ENCODE data around the gene CTSV.
"Not testable (repeated sequence)": the region's sequence is repeated elsewhere in the genome, so short reads cannot be mapped to it uniquely, and the experiment has no call there.

CTSV gene

GRCh38 chr9:96994531-96995016 is 44.4 kb downstream of the CTSV start:
- H3K79me2 ChIP-seq (ENCODE audit: control insufficient read depth, low read length): peaks cover 78% of the 10 kb centered on the region
- H4K20me1 ChIP-seq (ENCODE audit: control insufficient read depth, insufficient read depth, low read depth, low read length); H3K9me3 ChIP-seq (ENCODE audit: control insufficient read depth, insufficient read depth, low read length); H3K4me2 ChIP-seq (ENCODE audit: low read length); H3K36me3 ChIP-seq (ENCODE audit: control insufficient read depth, low read length); H3K4me3 ChIP-seq (ENCODE audit: low read length); H3K9me2 ChIP-seq (replicated peaks; ENCODE audit: control insufficient read depth, low read length); H3K27ac ChIP-seq (ENCODE audit: low read depth, low read length); H3F3A ChIP-seq (ENCODE audit: control insufficient read depth, insufficient read depth); H3K27me3 ChIP-seq (ENCODE audit: control insufficient read depth, low read length): not testable (repeated sequence)
- H3K4me1 ChIP-seq (ENCODE audit: control insufficient read depth, low read length): peaks cover 16% of the 10 kb centered on the region

GRCh38 chr9:96992303-96992702 is 46.6 kb downstream of the CTSV start:
- H3K27ac ChIP-seq (ENCODE audit: low read depth, low read length); H3K4me2 ChIP-seq (ENCODE audit: low read length); H3K4me1 ChIP-seq (ENCODE audit: control insufficient read depth, low read length); H4K20me1 ChIP-seq (ENCODE audit: control insufficient read depth, insufficient read depth, low read depth, low read length); H3K9me2 ChIP-seq (replicated peaks; ENCODE audit: control insufficient read depth, low read length); H3K27me3 ChIP-seq (ENCODE audit: control insufficient read depth, low read length); H3K36me3 ChIP-seq (ENCODE audit: control insufficient read depth, low read length); H3K4me3 ChIP-seq (ENCODE audit: low read length); H3K9me3 ChIP-seq (ENCODE audit: control insufficient read depth, insufficient read depth, low read length); H3F3A ChIP-seq (ENCODE audit: control insufficient read depth, insufficient read depth): not testable (repeated sequence)
- H3K79me2 ChIP-seq (ENCODE audit: control insufficient read depth, low read length): peaks cover 67% of the 10 kb centered on the region

- not testable (repeated sequence) for H3K4me2 ChIP-seq (ENCODE audit: low read length); H3K36me3 ChIP-seq (ENCODE audit: control insufficient read depth, low read length); H3K9me3 ChIP-seq (ENCODE audit: control insufficient read depth, insufficient read depth, low read length); H3F3A ChIP-seq (ENCODE audit: control insufficient read depth, insufficient read depth); H3K4me1 ChIP-seq (ENCODE audit: control insufficient read depth, low read length); H4K20me1 ChIP-seq (ENCODE audit: control insufficient read depth, insufficient read depth, low read depth, low read length); H3K4me3 ChIP-seq (ENCODE audit: low read length); H3K27me3 ChIP-seq (ENCODE audit: control insufficient read depth, low read length); H3K27ac ChIP-seq (ENCODE audit: low read depth, low read length); H3K9me2 ChIP-seq (replicated peaks; ENCODE audit: control insufficient read depth, low read length)
- H3K79me2 ChIP-seq (ENCODE audit: control insufficient read depth, low read length): peaks cover 62% of the 10 kb centered on the region
These were observed 49.1 kb downstream of the CTSV start for GRCh38 chr9:96989747-96990318.

GRCh38 chr9:96984887-96985286 is 54.1 kb downstream of the CTSV start:
- not testable (repeated sequence) for H3K9me2 ChIP-seq (replicated peaks; ENCODE audit: control insufficient read depth, low read length); H3K4me3 ChIP-seq (ENCODE audit: low read length); H4K20me1 ChIP-seq (ENCODE audit: control insufficient read depth, insufficient read depth, low read depth, low read length); H3F3A ChIP-seq (ENCODE audit: control insufficient read depth, insufficient read depth); H3K27ac ChIP-seq (ENCODE audit: low read depth, low read length); H3K4me1 ChIP-seq (ENCODE audit: control insufficient read depth, low read length); H3K27me3 ChIP-seq (ENCODE audit: control insufficient read depth, low read length); H3K9me3 ChIP-seq (ENCODE audit: control insufficient read depth, insufficient read depth, low read length); H3K4me2 ChIP-seq (ENCODE audit: low read length); H3K36me3 ChIP-seq (ENCODE audit: control insufficient read depth, low read length)
- H3K79me2 ChIP-seq (ENCODE audit: control insufficient read depth, low read length): peaks cover 74% of the 10 kb centered on the region

- not testable (repeated sequence) for H3K27ac ChIP-seq (ENCODE audit: low read depth, low read length); H3K27me3 ChIP-seq (ENCODE audit: control insufficient read depth, low read length); H3K36me3 ChIP-seq (ENCODE audit: control insufficient read depth, low read length); H3F3A ChIP-seq (ENCODE audit: control insufficient read depth, insufficient read depth); H3K9me3 ChIP-seq (ENCODE audit: control insufficient read depth, insufficient read depth, low read length); H3K4me1 ChIP-seq (ENCODE audit: control insufficient read depth, low read length); H3K9me2 ChIP-seq (replicated peaks; ENCODE audit: control insufficient read depth, low read length); H3K4me3 ChIP-seq (ENCODE audit: low read length); H4K20me1 ChIP-seq (ENCODE audit: control insufficient read depth, insufficient read depth, low read depth, low read length); H3K4me2 ChIP-seq (ENCODE audit: low read length)
- peaks cover 75% of the 10 kb centered on the region for H3K79me2 ChIP-seq (ENCODE audit: control insufficient read depth, low read length)
These were observed 54.8 kb downstream of the CTSV start for GRCh38 chr9:96984139-96984538.

- not testable (repeated sequence) for H3K9me2 ChIP-seq (replicated peaks; ENCODE audit: control insufficient read depth, low read length); H3K4me3 ChIP-seq (ENCODE audit: low read length); H3K9me3 ChIP-seq (ENCODE audit: control insufficient read depth, insufficient read depth, low read length); H3K36me3 ChIP-seq (ENCODE audit: control insufficient read depth, low read length); H3F3A ChIP-seq (ENCODE audit: control insufficient read depth, insufficient read depth); H3K4me2 ChIP-seq (ENCODE audit: low read length); H3K27ac ChIP-seq (ENCODE audit: low read depth, low read length); H4K20me1 ChIP-seq (ENCODE audit: control insufficient read depth, insufficient read depth, low read depth, low read length); H3K4me1 ChIP-seq (ENCODE audit: control insufficient read depth, low read length); H3K27me3 ChIP-seq (ENCODE audit: control insufficient read depth, low read length)
- peaks cover 77% of the 10 kb centered on the region for H3K79me2 ChIP-seq (ENCODE audit: control insufficient read depth, low read length)
These were observed 55.3 kb downstream of the CTSV start for GRCh38 chr9:96983496-96984122.

Measured in DOHH2 (cell line).